ENCODE measurements around the gene CMIP. TPM values are rescaled to one million over a fixed set of nuclear protein-coding genes. Genes with fewer than 3 reads are reported as not detected.

CMIP gene
- total RNA-seq, 1 experiment from 2014 or later, result 48.2 TPM

DNA sequence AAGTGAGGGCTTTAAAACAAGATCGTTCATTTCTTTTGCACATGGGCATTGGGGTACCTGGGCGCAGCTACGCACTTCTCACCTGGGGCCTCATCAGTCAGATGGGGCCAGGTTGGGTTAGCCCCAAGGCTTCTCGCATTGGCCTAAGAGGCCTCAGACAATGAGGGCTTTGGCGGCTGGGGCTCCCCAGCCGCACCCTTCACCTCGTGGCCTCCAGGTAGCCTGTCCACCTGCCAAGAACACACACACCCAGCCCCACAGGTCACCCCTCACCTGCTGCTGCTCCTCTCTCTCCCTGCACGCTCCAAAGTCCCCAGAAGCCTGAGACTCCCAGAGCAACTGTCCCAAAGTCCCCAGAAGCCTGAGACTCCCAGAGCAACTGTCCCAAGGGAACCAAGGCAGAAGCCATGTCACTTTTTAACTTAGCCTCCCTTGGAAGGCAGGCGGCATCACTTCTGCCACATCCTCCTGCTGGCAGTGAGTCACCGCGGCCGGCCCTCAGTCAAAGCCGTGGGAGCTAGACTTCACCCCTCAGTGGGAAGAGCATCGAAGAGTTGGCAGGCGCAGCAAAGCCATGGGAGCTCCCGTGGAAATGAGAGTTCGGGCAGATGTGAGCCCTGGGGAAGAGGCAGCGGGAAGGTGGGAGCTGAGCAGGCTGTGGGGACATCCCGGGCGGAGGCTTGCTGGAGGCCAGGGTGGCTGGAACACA is 255.6 kb downstream of the CMIP start:
- H3K4me1 ChIP-seq (ENCODE audit: insufficient read depth, low read length), result no peaks in the 10 kb centered on the region
- H3K27me3 ChIP-seq (ENCODE audit: insufficient read depth, low read length), result no peaks in the 10 kb centered on the region
- H3K27me3 Mint-ChIP-seq (ENCODE audit: low read depth), result no peaks in the 10 kb centered on the region
- no peak overlapping the region for H4K8ac ChIP-seq (replicated peaks; ENCODE audit: insufficient read length, low read depth, low read length)
- H2BK20ac ChIP-seq (ENCODE audit: low read depth, low read length, poor library complexity, severe bottlenecking), result no peak overlapping the region
- H2BK5ac ChIP-seq (ENCODE audit: insufficient read length, low read length), result no peak overlapping the region
- no peak overlapping the region for H2AFZ ChIP-seq (ENCODE audit: low read length)
- H4K5ac ChIP-seq (ENCODE audit: insufficient read length, low read depth, low read length), result no peak overlapping the region
- no peak overlapping the region; the same call in 1 of the 2 replicates for H3K14ac ChIP-seq (ENCODE audit: insufficient read depth, low read length)
- H3K9me3 ChIP-seq (ENCODE audit: control insufficient read depth, low read depth, low read length), result no peaks in the 10 kb centered on the region
- H3K4me2 ChIP-seq (ENCODE audit: insufficient read depth, insufficient read length, low read length), result no peak overlapping the region
- peak overlapping the region in 2 of 3 experiments; percentile 56 to 96; a peak in 5 of 7 replicates for H3K27ac Mint-ChIP-seq
- H4K20me1 ChIP-seq (ENCODE audit: control insufficient read depth, insufficient read depth, insufficient read length), result no peaks in the 10 kb centered on the region
- no peak overlapping the region for H2BK15ac ChIP-seq (ENCODE audit: low read depth, low read length)
- TF ChIP-seq CTCF (conservative IDR thresholded peaks at IDR 0.05), result no peak
- no peak overlapping the region for H3K4me3 Mint-ChIP-seq
- H3K18ac ChIP-seq (ENCODE audit: insufficient read length, low read depth, low read length), result no peak overlapping the region
- no peak overlapping the region for H2BK120ac ChIP-seq (ENCODE audit: low read depth, low read length, poor library complexity, severe bottlenecking)
- H3K79me2 ChIP-seq (ENCODE audit: insufficient read depth, low read length), result no peaks in the 10 kb centered on the region
- H3K56ac ChIP-seq (ENCODE audit: insufficient read length, low read depth, low read length), result no peak overlapping the region
- H3K9ac ChIP-seq (ENCODE audit: extremely low read depth, insufficient read length, low read length), result no peak overlapping the region
- H3K27ac ChIP-seq (ENCODE audit: insufficient read length, low read depth, low read length), result no peak overlapping the region
- H3K23me2 ChIP-seq (ENCODE audit: insufficient read length, low read depth, low read length, poor library complexity, severe bottlenecking), result no peaks in the 10 kb centered on the region
- H3K9me3 Mint-ChIP-seq, result no peaks in the 10 kb centered on the region
- H2BK12ac ChIP-seq (ENCODE audit: insufficient read length, low read depth, low read length), result no peak overlapping the region
- DNase-seq, result no peak
- H3K79me1 ChIP-seq (ENCODE audit: insufficient read depth, low read depth, low read length, poor library complexity, severe bottlenecking), result no peaks in the 10 kb centered on the region
- WGBS (ENCODE audit: extremely low coverage, insufficient read length, low lambda C conversion rate), result no CpG with 5 or more reads among the region's 20 CpGs
- peaks cover 3 to 11% of the 10 kb centered on the region in 2 experiments; a peak in 2 of 4 replicates for H3K4me1 Mint-ChIP-seq
- no peak overlapping the region for H2AK5ac ChIP-seq (ENCODE audit: insufficient read length, low read length)
- peaks cover 22 to 45% (median 39%) of the 10 kb centered on the region in 3 experiments; a peak in 6 of 7 replicates for H3K36me3 Mint-ChIP-seq (ENCODE audit: insufficient read depth in 1 of 3, low read depth in 3 of 3)
- no peak overlapping the region for H3K23ac ChIP-seq (ENCODE audit: insufficient read length, low read depth, low read length)
- no peak overlapping the region for H3K4ac ChIP-seq (ENCODE audit: low read depth, low read length)
- no peak overlapping the region for H3T11ph ChIP-seq (ENCODE audit: low read length)
- no peak overlapping the region for H4K91ac ChIP-seq (ENCODE audit: insufficient read length, low read depth, low read length)

All from H9 (cell line).